ENCODE data around the gene FHOD1. TPM values are rescaled to one million over a fixed set of nuclear protein-coding genes. Genes with fewer than 3 reads are reported as not detected.
A peak's percentile ranks its signal among the peaks of the same experiment; 100 is the strongest.

The FHOD1 gene
- total and polyA plus RNA-seq, 2 of the 4 experiments (the other 2 are of a cell fraction) = 13.8 to 64.0 TPM

GRCh38 chr16:67256701-67257230, 9.5 kb upstream of the FHOD1 start:
- no peaks in the 10 kb centered on the region for H3K27me3 ChIP-seq (ENCODE audit: control insufficient read depth, insufficient read depth, low read length)
- H2AK5ac ChIP-seq (ENCODE audit: low read depth, low read length) = no peak overlapping the region
- in situ Hi-C loops (cut with MboI; ENCODE audit: low sequenced_read_pairs) (loop anchor here (10.0 kb wide), 1 partner anchor 198 kb away; no protein-coding TSS in a partner anchor), intact Hi-C loops (cut with micrococcal nuclease) (no loop called here), dilution Hi-C loops (cut with HindIII; ENCODE audit: low sequenced_read_pairs, unreplicated experiment) (no loop called here)
- no peak overlapping the region for H3K23ac ChIP-seq (ENCODE audit: low read depth, low read length)
- no peaks in the 10 kb centered on the region for H3K9me1 ChIP-seq (ENCODE audit: insufficient read depth, low read length)
- no peak overlapping the region for H3K56ac ChIP-seq (ENCODE audit: extremely low read depth, insufficient read depth, low read length)
- H3K4me3 ChIP-seq (ENCODE audit: insufficient read depth, low read depth, low read length) = no peak overlapping the region
- POLR2A ChIA-PET (ENCODE audit: unreplicated experiment) = no interaction called here
- no peak overlapping the region for H3K14ac ChIP-seq (replicated peaks; ENCODE audit: low read depth, low read length)
- peaks cover 2% of the 10 kb centered on the region; the same call in 1 of the 2 replicates for H3K4me1 ChIP-seq (ENCODE audit: control insufficient read depth, insufficient read depth, low read length)
- TF ChIP-seq MXI1 (IDR thresholded peaks at IDR 0.05; ENCODE audit: borderline replicate concordance, low read depth, low read length) = no peak
- no peak for TF ChIP-seq POLR2A (IDR thresholded peaks at IDR 0.05; ENCODE audit: low read depth, low read length)
- no peak for TF ChIP-seq RCOR1 (IDR thresholded peaks at IDR 0.05; ENCODE audit: insufficient replicate concordance, low read length)
- TF ChIP-seq SMC3 (IDR thresholded peaks at IDR 0.05; ENCODE audit: low read depth, low read length) = no peak
- TF ChIP-seq FOS (IDR thresholded peaks at IDR 0.05; ENCODE audit: low read depth, low read length) = no peak
- TF ChIP-seq, protein P1, sequence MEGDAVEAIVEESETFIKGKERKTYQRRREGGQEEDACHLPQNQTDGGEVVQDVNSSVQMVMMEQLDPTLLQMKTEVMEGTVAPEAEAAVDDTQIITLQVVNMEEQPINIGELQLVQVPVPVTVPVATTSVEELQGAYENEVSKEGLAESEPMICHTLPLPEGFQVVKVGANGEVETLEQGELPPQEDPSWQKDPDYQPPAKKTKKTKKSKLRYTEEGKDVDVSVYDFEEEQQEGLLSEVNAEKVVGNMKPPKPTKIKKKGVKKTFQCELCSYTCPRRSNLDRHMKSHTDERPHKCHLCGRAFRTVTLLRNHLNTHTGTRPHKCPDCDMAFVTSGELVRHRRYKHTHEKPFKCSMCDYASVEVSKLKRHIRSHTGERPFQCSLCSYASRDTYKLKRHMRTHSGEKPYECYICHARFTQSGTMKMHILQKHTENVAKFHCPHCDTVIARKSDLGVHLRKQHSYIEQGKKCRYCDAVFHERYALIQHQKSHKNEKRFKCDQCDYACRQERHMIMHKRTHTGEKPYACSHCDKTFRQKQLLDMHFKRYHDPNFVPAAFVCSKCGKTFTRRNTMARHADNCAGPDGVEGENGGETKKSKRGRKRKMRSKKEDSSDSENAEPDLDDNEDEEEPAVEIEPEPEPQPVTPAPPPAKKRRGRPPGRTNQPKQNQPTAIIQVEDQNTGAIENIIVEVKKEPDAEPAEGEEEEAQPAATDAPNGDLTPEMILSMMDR (conservative IDR thresholded peaks at IDR 0.05; ENCODE audit: low read depth, low read length) = no peak
- no peak for TF ChIP-seq ELK1 (IDR thresholded peaks at IDR 0.05; ENCODE audit: borderline replicate concordance, low read depth, low read length)
- TF ChIP-seq CEBPB (IDR thresholded peaks at IDR 0.05; ENCODE audit: low read depth, low read length) = no peak
- no peak for TF ChIP-seq RAD21 (IDR thresholded peaks at IDR 0.05; ENCODE audit: low read length)
- no peak for TF ChIP-seq MAZ (IDR thresholded peaks at IDR 0.05; ENCODE audit: borderline replicate concordance, low read depth, low read length)
- TF ChIP-seq MAFK (IDR thresholded peaks at IDR 0.05; ENCODE audit: low read depth, low read length) = no peak
- TF ChIP-seq NFE2L2 (IDR thresholded peaks at IDR 0.05; ENCODE audit: low read depth, low read length) = no peak
- no peak for TF ChIP-seq CHD1 (IDR thresholded peaks at IDR 0.05; ENCODE audit: low read depth, low read length)
- H3K36me3 ChIP-seq (ENCODE audit: control insufficient read depth, insufficient read depth, low read length) = peaks cover 18% of the 10 kb centered on the region
- no peak overlapping the region for H4K91ac ChIP-seq (ENCODE audit: insufficient read depth, low read depth, low read length)
- H4K20me1 ChIP-seq (ENCODE audit: insufficient read depth, low read length) = no peaks in the 10 kb centered on the region
- H2AK9ac ChIP-seq (replicated peaks; ENCODE audit: low read depth, low read length, poor library complexity) = peak overlapping the region; percentile 14
- no peak overlapping the region for H2BK15ac ChIP-seq (ENCODE audit: low read depth, low read length)
- ATAC-seq (ENCODE audit: low read depth) (no peak), DNase-seq (no peak)
- no peak overlapping the region for H3K27ac ChIP-seq (ENCODE audit: insufficient read depth, low read length)
- no TSS peak for BruUV-seq (replicated peaks)
- no peak overlapping the region for H2AFZ ChIP-seq (replicated peaks; ENCODE audit: low read length, poor library complexity)
- H3K79me1 ChIP-seq (ENCODE audit: low read depth in 1 of 2, low read length in 2 of 2) = no peaks in the 10 kb centered on the region
- H3K18ac ChIP-seq (ENCODE audit: low read depth, low read length) = no peak overlapping the region
- H3K4me2 ChIP-seq (ENCODE audit: low read depth, low read length) = no peak overlapping the region
- no peak overlapping the region for H2BK20ac ChIP-seq (ENCODE audit: low read depth, low read length)
- H2BK120ac ChIP-seq (ENCODE audit: low read depth, low read length) = no peak overlapping the region
- H3K4ac ChIP-seq (ENCODE audit: low read depth, low read length) = no peak overlapping the region
- WGBS, 2 experiments (ENCODE audit: extremely low coverage in 2 of 2, insufficient read length in 1 of 2) = 100% methylated on average over 1 of the region's 11 CpGs; no CpG with 5 or more reads in 1 of the 2 experiments
- H3K9me3 ChIP-seq (ENCODE audit: control insufficient read depth, insufficient read depth, low read length) = no peaks in the 10 kb centered on the region
- no peak overlapping the region for H3K9ac ChIP-seq (ENCODE audit: low read depth, low read length)
- CTCF ChIA-PET = no interaction called here
- no peak overlapping the region for H2BK5ac ChIP-seq (ENCODE audit: low read depth, low read length, poor library complexity, severe bottlenecking)
- H4K5ac ChIP-seq (ENCODE audit: low read depth, low read length) = no peak overlapping the region
- H4K8ac ChIP-seq (ENCODE audit: low read depth in 2 of 2, low read length in 2 of 2) = no peak overlapping the region
